Measurements from ENCODE around the gene ANK3.

DNA sequence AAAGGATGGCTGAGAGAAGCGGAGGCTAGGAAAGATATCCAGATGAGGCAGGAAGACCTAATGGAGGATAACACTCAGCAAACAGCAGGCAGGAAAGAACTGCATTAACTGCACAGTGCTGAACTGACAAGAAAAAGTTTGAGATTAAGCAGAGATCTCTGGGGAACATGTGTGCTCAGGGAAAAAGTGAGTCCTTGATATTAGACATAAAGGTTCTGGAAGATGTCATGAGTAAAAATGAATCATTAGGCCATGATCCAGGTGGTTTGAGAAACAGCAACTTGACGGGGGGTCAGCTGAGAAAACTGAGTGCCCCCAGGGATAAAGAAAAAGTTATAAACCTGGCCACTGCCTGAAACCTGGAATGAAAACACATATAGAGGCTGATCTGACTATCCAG is 27.3 kb upstream of the ANK3 start:
- TF ChIP-seq, protein P1, sequence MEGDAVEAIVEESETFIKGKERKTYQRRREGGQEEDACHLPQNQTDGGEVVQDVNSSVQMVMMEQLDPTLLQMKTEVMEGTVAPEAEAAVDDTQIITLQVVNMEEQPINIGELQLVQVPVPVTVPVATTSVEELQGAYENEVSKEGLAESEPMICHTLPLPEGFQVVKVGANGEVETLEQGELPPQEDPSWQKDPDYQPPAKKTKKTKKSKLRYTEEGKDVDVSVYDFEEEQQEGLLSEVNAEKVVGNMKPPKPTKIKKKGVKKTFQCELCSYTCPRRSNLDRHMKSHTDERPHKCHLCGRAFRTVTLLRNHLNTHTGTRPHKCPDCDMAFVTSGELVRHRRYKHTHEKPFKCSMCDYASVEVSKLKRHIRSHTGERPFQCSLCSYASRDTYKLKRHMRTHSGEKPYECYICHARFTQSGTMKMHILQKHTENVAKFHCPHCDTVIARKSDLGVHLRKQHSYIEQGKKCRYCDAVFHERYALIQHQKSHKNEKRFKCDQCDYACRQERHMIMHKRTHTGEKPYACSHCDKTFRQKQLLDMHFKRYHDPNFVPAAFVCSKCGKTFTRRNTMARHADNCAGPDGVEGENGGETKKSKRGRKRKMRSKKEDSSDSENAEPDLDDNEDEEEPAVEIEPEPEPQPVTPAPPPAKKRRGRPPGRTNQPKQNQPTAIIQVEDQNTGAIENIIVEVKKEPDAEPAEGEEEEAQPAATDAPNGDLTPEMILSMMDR (IDR thresholded peaks at IDR 0.05), result no peak
- no peak for TF ChIP-seq POLR2A (IDR thresholded peaks at IDR 0.05)

Data from uterus (tissue), 2 donors.